NAMALWA (cell line): ENCODE data around the gene OTOG.

Experiments used
- DNase-seq: peaks from one replicate; pipeline ENCODE4 v3.0.0-alpha.2; 2015; ENCODE audit warnings: low spot score

OTOG gene

GRCh38 chr11:17538731-17539130, 8.3 kb upstream of the OTOG start:
- no peak for DNase-seq

GRCh38 chr11:17540807-17541206, 6.3 kb upstream of the OTOG start:
- DNase-seq, result no peak

GRCh38 chr11:17541330-17541885, 5.7 kb upstream of the OTOG start:
- no peak for DNase-seq

- DNase-seq, result no peak
Observed at GRCh38 chr11:17542249-17542648, 4.8 kb upstream of the OTOG start.

- no peak for DNase-seq
Observed at GRCh38 chr11:17543041-17543440, 4.0 kb upstream of the OTOG start.

GRCh38 chr11:17543574-17544180, 3.4 kb upstream of the OTOG start:
- no peak for DNase-seq

GRCh38 chr11:17544181-17544622, 2.9 kb upstream of the OTOG start, which contains the start of gene USH1C:
USH1C (minus strand) TSS chr11:17544416; CDS start chr11:17544307, 109 bp downstream.
- no peak for DNase-seq

- DNase-seq, result no peak
Observed at GRCh38 chr11:17546240-17546639, 819 bp upstream of the OTOG start.

- DNase-seq, result no peak
Observed at GRCh38 chr11:17547932-17548331, 873 bp downstream of the OTOG start.

GRCh38 chr11:17548444-17548843, 1.4 kb downstream of the OTOG start:
- peak; percentile 44 for DNase-seq

- no peak for DNase-seq
Observed at GRCh38 chr11:17550450-17551346, 3.6 kb downstream of the OTOG start.

- no peak for DNase-seq
Observed at GRCh38 chr11:17551347-17552040, 4.4 kb downstream of the OTOG start.

GRCh38 chr11:17552041-17552355, 4.9 kb downstream of the OTOG start:
- no peak for DNase-seq

- DNase-seq, result no peak
Observed at GRCh38 chr11:17552392-17553248, 5.6 kb downstream of the OTOG start.

GRCh38 chr11:17553249-17553546, 6.1 kb downstream of the OTOG start:
- no peak for DNase-seq

- peak; percentile 25 for DNase-seq
Observed at GRCh38 chr11:17554487-17554886, 7.4 kb downstream of the OTOG start.

- no peak for DNase-seq
Observed at GRCh38 chr11:17556999-17557398, 9.9 kb downstream of the OTOG start.

- no peak for DNase-seq
Observed at GRCh38 chr11:17558025-17558780, 11.1 kb downstream of the OTOG start.

- DNase-seq, result no peak
Observed at GRCh38 chr11:17558916-17559315, 11.9 kb downstream of the OTOG start.

- no peak for DNase-seq
Observed at GRCh38 chr11:17559341-17560087, 12.5 kb downstream of the OTOG start.
